ENCODE measurements around the gene LHX6. TPM values are rescaled to one million over a fixed set of nuclear protein-coding genes. Genes with fewer than 3 reads are reported as not detected.

LHX6 gene
- total RNA-seq, 1 donor from 2014 or later: 6.0 TPM

DNA sequence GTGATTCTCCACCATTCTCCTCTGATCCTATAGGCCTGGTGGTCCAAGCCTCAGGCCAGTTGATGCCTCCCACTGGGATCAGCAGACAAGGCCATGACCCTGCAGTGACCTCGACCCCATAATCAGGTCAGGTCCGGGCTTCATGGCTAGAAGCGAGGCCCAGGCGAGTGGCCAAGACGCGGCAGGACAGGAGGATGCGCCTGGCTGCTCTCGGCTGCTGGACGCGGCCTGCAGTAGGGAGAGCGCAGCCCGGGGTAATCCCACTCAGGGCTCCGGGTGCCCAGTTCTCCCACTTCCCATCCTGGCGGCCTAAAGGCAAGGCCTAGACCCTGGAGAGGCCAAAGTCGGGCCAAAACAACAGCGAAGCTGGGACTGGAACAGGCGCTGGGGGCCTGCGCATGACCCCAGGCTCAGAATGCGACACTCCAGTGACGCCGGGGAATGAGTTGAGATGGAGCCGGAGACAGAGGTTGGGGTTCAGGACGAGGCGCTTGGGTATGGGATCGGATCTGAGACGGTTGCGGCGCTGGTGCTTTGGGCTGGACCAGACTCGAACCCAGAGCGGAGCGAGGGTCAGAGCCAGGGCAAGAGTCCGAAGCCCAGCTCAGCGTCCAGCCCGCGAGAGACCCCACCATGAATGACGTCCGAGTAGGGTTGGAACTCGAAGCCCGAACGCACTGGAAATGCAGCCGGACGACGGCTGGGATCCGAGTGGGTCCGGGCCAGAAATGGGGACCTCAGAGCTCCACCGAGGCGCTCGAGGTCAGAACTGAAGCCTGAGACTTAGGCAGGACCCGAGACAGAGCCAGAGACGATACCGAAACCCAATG, 3.2 kb downstream of the LHX6 start:
- Mint-ChIP-seq H3K4me1 (ENCODE audit: unreplicated experiment) (peaks cover 45% of the 10 kb centered on the region), H3K27ac (ENCODE audit: unreplicated experiment) (no peak overlapping the region), H3K9me3 (ENCODE audit: unreplicated experiment) (peaks cover 4% of the 10 kb centered on the region), H3K27me3 (ENCODE audit: unreplicated experiment) (peaks cover 36% of the 10 kb centered on the region), H3K36me3 (ENCODE audit: low read depth, unreplicated experiment) (peaks cover 14% of the 10 kb centered on the region), H3K4me3 (ENCODE audit: unreplicated experiment) (peak overlapping the region; percentile 68)
- TF ChIP-seq, protein P1, sequence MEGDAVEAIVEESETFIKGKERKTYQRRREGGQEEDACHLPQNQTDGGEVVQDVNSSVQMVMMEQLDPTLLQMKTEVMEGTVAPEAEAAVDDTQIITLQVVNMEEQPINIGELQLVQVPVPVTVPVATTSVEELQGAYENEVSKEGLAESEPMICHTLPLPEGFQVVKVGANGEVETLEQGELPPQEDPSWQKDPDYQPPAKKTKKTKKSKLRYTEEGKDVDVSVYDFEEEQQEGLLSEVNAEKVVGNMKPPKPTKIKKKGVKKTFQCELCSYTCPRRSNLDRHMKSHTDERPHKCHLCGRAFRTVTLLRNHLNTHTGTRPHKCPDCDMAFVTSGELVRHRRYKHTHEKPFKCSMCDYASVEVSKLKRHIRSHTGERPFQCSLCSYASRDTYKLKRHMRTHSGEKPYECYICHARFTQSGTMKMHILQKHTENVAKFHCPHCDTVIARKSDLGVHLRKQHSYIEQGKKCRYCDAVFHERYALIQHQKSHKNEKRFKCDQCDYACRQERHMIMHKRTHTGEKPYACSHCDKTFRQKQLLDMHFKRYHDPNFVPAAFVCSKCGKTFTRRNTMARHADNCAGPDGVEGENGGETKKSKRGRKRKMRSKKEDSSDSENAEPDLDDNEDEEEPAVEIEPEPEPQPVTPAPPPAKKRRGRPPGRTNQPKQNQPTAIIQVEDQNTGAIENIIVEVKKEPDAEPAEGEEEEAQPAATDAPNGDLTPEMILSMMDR (IDR thresholded peaks at IDR 0.05; ENCODE audit: unreplicated experiment): no peak
- DNase-seq (ENCODE audit: low spot score): no peak

DNA sequence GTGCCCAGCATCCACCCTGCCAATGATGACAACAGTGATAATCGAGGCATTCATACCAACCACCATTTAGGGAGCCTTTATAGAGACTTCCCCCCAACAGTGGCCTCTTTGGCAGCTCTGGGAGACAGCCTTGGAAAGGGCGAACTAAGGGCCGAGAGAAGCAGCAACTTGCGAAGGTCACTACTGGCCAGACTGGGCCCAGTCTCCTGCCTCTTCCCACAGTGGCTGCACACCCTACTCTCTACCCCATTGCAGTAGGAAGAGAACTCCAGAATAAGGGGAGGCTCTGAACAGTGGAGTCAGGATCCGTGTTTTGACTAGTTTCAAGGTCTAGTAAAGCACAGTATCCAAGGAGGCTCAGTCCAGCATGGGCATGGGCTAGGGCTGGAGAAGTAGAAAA, 5.3 kb downstream of the LHX6 start:
- Mint-ChIP-seq H3K36me3 (ENCODE audit: low read depth, unreplicated experiment) (peaks cover 15% of the 10 kb centered on the region), H3K4me3 (ENCODE audit: unreplicated experiment) (no peak overlapping the region), H3K27ac (ENCODE audit: unreplicated experiment) (peak overlapping the region; percentile 57), H3K9me3 (ENCODE audit: unreplicated experiment) (peaks cover 4% of the 10 kb centered on the region), H3K27me3 (ENCODE audit: unreplicated experiment) (peaks cover 42% of the 10 kb centered on the region), H3K4me1 (ENCODE audit: unreplicated experiment) (peaks cover 63% of the 10 kb centered on the region)
- TF ChIP-seq, protein P1 (IDR thresholded peaks at IDR 0.05; ENCODE audit: unreplicated experiment): no peak
- DNase-seq (ENCODE audit: low spot score): no peak

DNA sequence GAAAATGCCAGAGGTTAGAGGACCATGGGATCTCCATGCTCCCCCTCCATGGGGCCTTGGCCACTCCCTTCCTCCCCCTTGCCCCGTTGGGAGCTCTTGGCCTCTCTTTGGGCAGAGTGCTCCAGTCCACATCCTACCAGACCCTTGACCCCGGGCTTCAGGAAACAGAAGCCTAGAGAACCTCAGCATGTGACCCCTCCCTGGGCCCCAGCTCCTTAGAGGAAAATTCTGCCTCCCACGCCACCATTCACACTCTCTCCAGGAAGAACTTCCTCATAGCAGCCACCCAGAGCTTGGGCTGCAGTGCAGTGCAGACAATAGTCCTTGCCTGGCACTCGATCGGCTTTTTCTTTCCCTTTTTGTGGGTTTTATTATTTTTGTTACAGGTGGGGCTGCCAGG, 6.0 kb downstream of the LHX6 start:
- Mint-ChIP-seq H3K27ac (ENCODE audit: unreplicated experiment) (no peak overlapping the region), H3K4me1 (ENCODE audit: unreplicated experiment) (peaks cover 69% of the 10 kb centered on the region)
- no peak for DNase-seq (ENCODE audit: low spot score)

DNA sequence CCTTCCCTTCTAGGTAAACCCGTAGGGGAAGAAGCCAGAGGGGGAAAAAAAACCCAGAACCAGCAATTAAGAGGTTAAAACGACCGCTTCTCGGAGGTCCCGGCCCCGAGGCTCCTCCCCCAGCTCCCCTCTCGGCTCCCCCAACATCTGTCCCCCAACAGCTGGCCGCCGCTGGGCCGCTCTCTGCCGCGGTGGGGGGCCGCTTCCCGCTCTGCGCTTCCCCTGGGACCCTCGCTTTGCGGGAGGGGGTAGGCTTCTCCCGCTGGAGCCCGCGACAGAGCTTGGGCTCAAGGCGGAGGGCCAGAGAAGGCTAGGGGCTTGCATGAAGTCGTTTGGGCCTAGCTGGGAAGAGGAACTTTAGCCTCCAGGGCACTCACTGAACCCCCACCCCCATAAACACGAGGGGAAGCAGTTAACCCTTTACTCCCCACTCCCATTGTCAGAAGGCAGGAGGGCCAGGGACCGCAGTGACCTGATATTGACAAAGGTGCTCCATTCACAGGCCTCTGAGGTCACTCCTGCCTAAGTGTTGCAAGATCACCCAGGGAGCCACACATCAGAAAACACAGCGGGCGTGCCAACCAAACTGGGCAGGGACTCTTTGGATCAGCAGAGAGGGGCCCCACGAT, 7.5 kb downstream of the LHX6 start:
- no peak overlapping the region for H3K27ac Mint-ChIP-seq (ENCODE audit: unreplicated experiment)
- peaks cover 38% of the 10 kb centered on the region for H3K27me3 Mint-ChIP-seq (ENCODE audit: unreplicated experiment)
- peak; percentile 33 for DNase-seq (ENCODE audit: low spot score)
- H3K4me3 Mint-ChIP-seq (ENCODE audit: unreplicated experiment): peak overlapping the region; percentile 31
- TF ChIP-seq, protein P1 (IDR thresholded peaks at IDR 0.05; ENCODE audit: unreplicated experiment): no peak
- H3K36me3 Mint-ChIP-seq (ENCODE audit: low read depth, unreplicated experiment): peaks cover 16% of the 10 kb centered on the region
- H3K9me3 Mint-ChIP-seq (ENCODE audit: unreplicated experiment): peaks cover 4% of the 10 kb centered on the region
- peaks cover 64% of the 10 kb centered on the region for H3K4me1 Mint-ChIP-seq (ENCODE audit: unreplicated experiment)

More for the DNA sequence above, 6.0 kb downstream of the LHX6 start:
- Mint-ChIP-seq H3K36me3 (ENCODE audit: low read depth, unreplicated experiment) (peaks cover 21% of the 10 kb centered on the region), H3K9me3 (ENCODE audit: unreplicated experiment) (peaks cover 4% of the 10 kb centered on the region), H3K4me3 (ENCODE audit: unreplicated experiment) (no peak overlapping the region), H3K27me3 (ENCODE audit: unreplicated experiment) (peaks cover 42% of the 10 kb centered on the region)
- TF ChIP-seq, protein P1 (IDR thresholded peaks at IDR 0.05; ENCODE audit: unreplicated experiment): no peak
